ENCODE measurements around the gene GASK1A.

Gene GASK1A

GRCh38 chr3:43031889-43032545 is 52.9 kb downstream of the GASK1A start:
- no peak for TF ChIP-seq CTCF (IDR thresholded peaks at IDR 0.05; ENCODE audit: low read depth, low read length)
- no peak for DNase-seq (ENCODE audit: low read depth in 2 of 2)
- H3K4me3 ChIP-seq (replicated peaks in 1 of 2; ENCODE audit: low read depth in 2 of 2, low read length in 2 of 2): no peak overlapping the region

GRCh38 chr3:43032646-43033628 is 53.8 kb downstream of the GASK1A start:
- no peak for TF ChIP-seq CTCF (IDR thresholded peaks at IDR 0.05; ENCODE audit: low read depth, low read length)
- H3K4me3 ChIP-seq (replicated peaks in 1 of 2; ENCODE audit: low read depth in 2 of 2, low read length in 2 of 2): no peak overlapping the region
- no peak for DNase-seq (ENCODE audit: low read depth in 2 of 2)

- DNase-seq (ENCODE audit: low read depth in 2 of 2): no peak
- H3K4me3 ChIP-seq (replicated peaks in 1 of 2; ENCODE audit: low read depth in 2 of 2, low read length in 2 of 2): no peak overlapping the region
- no peak for TF ChIP-seq CTCF (IDR thresholded peaks at IDR 0.05; ENCODE audit: low read depth, low read length)
These were observed 55.1 kb downstream of the GASK1A start for GRCh38 chr3:43034200-43034599.

GRCh38 chr3:43034911-43035310 is 55.8 kb downstream of the GASK1A start:
- no peak overlapping the region for H3K4me3 ChIP-seq (replicated peaks in 1 of 2; ENCODE audit: low read depth in 2 of 2, low read length in 2 of 2)
- no peak for TF ChIP-seq CTCF (IDR thresholded peaks at IDR 0.05; ENCODE audit: low read depth, low read length)
- DNase-seq (ENCODE audit: low read depth in 2 of 2): no peak

- TF ChIP-seq CTCF (IDR thresholded peaks at IDR 0.05; ENCODE audit: low read depth, low read length): no peak
- no peak overlapping the region for H3K4me3 ChIP-seq (replicated peaks in 1 of 2; ENCODE audit: low read depth in 2 of 2, low read length in 2 of 2)
- DNase-seq (ENCODE audit: low read depth in 2 of 2): no peak
These were observed 56.8 kb downstream of the GASK1A start for GRCh38 chr3:43035801-43036365.

GRCh38 chr3:43036621-43037423 is 57.7 kb downstream of the GASK1A start:
- H3K4me3 ChIP-seq (replicated peaks in 1 of 2; ENCODE audit: low read depth in 2 of 2, low read length in 2 of 2): no peak overlapping the region
- DNase-seq (ENCODE audit: low read depth in 2 of 2): no peak
- TF ChIP-seq CTCF (IDR thresholded peaks at IDR 0.05; ENCODE audit: low read depth, low read length): no peak
